ENCODE data around the gene SPATA6.
"Not testable (repeated sequence)": the region's sequence is repeated elsewhere in the genome, so short reads cannot be mapped to it uniquely, and the experiment has no call there.

SPATA6 gene

GRCh38 chr1:48338257-48338656 is 133.7 kb downstream of the SPATA6 start:
- FAIRE-seq = no peak

- FAIRE-seq = no peak
These were observed 138.7 kb downstream of the SPATA6 start for GRCh38 chr1:48333316-48333715.

GRCh38 chr1:48332115-48332514 is 139.9 kb downstream of the SPATA6 start:
- no peak for FAIRE-seq

- FAIRE-seq = no peak
These were observed 142.1 kb downstream of the SPATA6 start for GRCh38 chr1:48329905-48330304.

GRCh38 chr1:48329486-48329885 is 142.5 kb downstream of the SPATA6 start:
- FAIRE-seq = no peak

- FAIRE-seq = not testable (repeated sequence)
These were observed 160.2 kb downstream of the SPATA6 start for GRCh38 chr1:48311829-48312228.

- no peak for FAIRE-seq
These were observed 162.4 kb downstream of the SPATA6 start for GRCh38 chr1:48309564-48310082.

- no peak for FAIRE-seq
These were observed 169.4 kb downstream of the SPATA6 start for GRCh38 chr1:48302652-48303051.

GRCh38 chr1:48294656-48295055 is 177.3 kb downstream of the SPATA6 start:
- FAIRE-seq = no peak

GRCh38 chr1:48294094-48294493 is 177.9 kb downstream of the SPATA6 start:
- FAIRE-seq = not testable (repeated sequence)

- no peak for FAIRE-seq
These were observed 179.3 kb downstream of the SPATA6 start for GRCh38 chr1:48292706-48293105.

GRCh38 chr1:48291421-48291820 is 180.6 kb downstream of the SPATA6 start:
- FAIRE-seq = no peak

GRCh38 chr1:48285525-48285924 is 186.5 kb downstream of the SPATA6 start:
- FAIRE-seq = no peak

- not testable (repeated sequence) for FAIRE-seq
These were observed 187.1 kb downstream of the SPATA6 start for GRCh38 chr1:48284696-48285420.

- not testable (repeated sequence) for FAIRE-seq
These were observed 189.7 kb downstream of the SPATA6 start for GRCh38 chr1:48282329-48282728.

GRCh38 chr1:48277437-48277836 is 194.6 kb downstream of the SPATA6 start:
- not testable (repeated sequence) for FAIRE-seq

- FAIRE-seq = no peak
These were observed 205.4 kb downstream of the SPATA6 start for GRCh38 chr1:48266576-48266975.

GRCh38 chr1:48263041-48263440 is 209.0 kb downstream of the SPATA6 start:
- FAIRE-seq = no peak

- no peak for FAIRE-seq
These were observed 210.1 kb downstream of the SPATA6 start for GRCh38 chr1:48261881-48262400.

- FAIRE-seq = no peak
These were observed 213.9 kb downstream of the SPATA6 start for GRCh38 chr1:48258106-48258505.

- FAIRE-seq = no peak
These were observed 217.8 kb downstream of the SPATA6 start for GRCh38 chr1:48254254-48254653.

GRCh38 chr1:48251821-48252220 is 220.2 kb downstream of the SPATA6 start:
- FAIRE-seq = no peak

GRCh38 chr1:48251323-48251722 is 220.7 kb downstream of the SPATA6 start:
- no peak for FAIRE-seq

GRCh38 chr1:48250572-48250971 is 221.4 kb downstream of the SPATA6 start:
- no peak for FAIRE-seq

GRCh38 chr1:48249868-48250267 is 222.1 kb downstream of the SPATA6 start:
- FAIRE-seq = no peak
